Measurements from ENCODE around the gene EHMT2. TPM values are rescaled to one million over a fixed set of nuclear protein-coding genes. Genes with fewer than 3 reads are reported as not detected.

EHMT2 gene
- total and polyA plus RNA-seq, 2 of the 13 experiments (the other 11 are each of a cell fraction or from before 2014, with no cell fraction given), result 55.2 to 69.2 TPM

DNA sequence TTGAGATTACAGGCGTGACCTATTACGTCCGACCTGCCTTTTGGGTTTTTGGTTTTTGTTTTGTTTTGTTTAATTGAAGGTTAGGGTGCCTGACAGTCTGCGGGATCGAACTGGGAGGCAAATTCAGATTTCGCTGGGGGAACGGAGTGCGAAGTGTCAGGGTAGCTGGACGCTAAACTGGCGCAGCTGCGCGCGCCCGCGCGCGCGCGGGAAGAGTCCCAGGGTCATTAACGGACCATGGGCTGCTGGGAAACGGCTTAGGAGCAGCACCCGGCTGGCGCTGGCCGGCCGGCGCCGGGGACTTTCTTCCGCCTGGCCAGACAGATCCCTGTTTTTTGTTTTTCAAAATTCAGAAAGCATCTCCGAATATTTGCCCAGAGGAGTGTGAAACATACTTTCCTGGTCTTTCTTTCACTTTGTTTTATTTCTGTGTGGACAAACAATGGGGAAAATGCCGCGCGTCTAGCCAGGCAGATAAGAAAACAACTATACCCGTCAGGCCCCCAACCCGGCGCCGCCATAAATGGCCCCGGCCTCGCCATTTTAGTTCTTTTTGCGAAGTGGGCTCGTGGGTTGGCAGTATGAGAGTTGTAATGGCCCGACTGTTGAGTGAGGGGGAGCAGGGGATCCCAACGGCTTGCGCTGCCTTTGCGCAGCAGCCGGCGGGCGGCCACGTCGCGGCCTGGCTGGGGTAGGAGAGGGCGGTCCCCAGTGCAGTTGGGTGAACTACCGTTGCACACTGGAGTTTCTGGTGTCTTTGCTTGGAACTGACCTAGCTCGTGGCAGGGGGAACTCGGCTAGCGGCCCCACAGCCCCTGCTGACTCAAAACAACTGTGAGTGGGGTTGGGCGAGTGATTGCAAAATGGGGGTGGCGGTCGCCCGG is 62.9 kb downstream of the EHMT2 start (continued):
- TF ChIP-seq ZNF460 (CRISPR knock-in tag; IDR thresholded peaks at IDR 0.05; ENCODE audit: borderline replicate concordance) (no peak), ZNF382 (CRISPR knock-in tag; IDR thresholded peaks at IDR 0.05; ENCODE audit: borderline replicate concordance) (no peak), SNRNP70 (IDR thresholded peaks at IDR 0.05; ENCODE audit: low read depth, low read length) (no peak), ZNF788 (CRISPR knock-in tag; IDR thresholded peaks at IDR 0.05; ENCODE audit: borderline replicate concordance) (peak; percentile 83; the same call in 1 of the 2 replicates), ZNF660 (CRISPR knock-in tag; IDR thresholded peaks at IDR 0.05; ENCODE audit: borderline replicate concordance, low read depth) (0 out of 2 replicates have a peak, but pooled peaks have one; percentile 73), CCDC6 (CRISPR knock-in tag; IDR thresholded peaks at IDR 0.05) (no peak; the same call in 1 of the 2 replicates), FOXC1 (CRISPR knock-in tag; IDR thresholded peaks at IDR 0.05; ENCODE audit: borderline replicate concordance) (peak; percentile 88), NFE2L1 (CRISPR knock-in tag; IDR thresholded peaks at IDR 0.05; ENCODE audit: borderline replicate concordance) (peak; percentile 43; the same call in 1 of the 2 replicates)
- TF ChIP-seq, protein P1, sequence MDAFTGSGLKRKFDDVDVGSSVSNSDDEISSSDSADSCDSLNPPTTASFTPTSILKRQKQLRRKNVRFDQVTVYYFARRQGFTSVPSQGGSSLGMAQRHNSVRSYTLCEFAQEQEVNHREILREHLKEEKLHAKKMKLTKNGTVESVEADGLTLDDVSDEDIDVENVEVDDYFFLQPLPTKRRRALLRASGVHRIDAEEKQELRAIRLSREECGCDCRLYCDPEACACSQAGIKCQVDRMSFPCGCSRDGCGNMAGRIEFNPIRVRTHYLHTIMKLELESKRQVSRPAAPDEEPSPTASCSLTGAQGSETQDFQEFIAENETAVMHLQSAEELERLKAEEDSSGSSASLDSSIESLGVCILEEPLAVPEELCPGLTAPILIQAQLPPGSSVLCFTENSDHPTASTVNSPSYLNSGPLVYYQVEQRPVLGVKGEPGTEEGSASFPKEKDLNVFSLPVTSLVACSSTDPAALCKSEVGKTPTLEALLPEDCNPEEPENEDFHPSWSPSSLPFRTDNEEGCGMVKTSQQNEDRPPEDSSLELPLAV (CRISPR knock-in tag; conservative IDR thresholded peaks at IDR 0.05; ENCODE audit: low read depth), result no peak
- TF ChIP-seq, protein P2, sequence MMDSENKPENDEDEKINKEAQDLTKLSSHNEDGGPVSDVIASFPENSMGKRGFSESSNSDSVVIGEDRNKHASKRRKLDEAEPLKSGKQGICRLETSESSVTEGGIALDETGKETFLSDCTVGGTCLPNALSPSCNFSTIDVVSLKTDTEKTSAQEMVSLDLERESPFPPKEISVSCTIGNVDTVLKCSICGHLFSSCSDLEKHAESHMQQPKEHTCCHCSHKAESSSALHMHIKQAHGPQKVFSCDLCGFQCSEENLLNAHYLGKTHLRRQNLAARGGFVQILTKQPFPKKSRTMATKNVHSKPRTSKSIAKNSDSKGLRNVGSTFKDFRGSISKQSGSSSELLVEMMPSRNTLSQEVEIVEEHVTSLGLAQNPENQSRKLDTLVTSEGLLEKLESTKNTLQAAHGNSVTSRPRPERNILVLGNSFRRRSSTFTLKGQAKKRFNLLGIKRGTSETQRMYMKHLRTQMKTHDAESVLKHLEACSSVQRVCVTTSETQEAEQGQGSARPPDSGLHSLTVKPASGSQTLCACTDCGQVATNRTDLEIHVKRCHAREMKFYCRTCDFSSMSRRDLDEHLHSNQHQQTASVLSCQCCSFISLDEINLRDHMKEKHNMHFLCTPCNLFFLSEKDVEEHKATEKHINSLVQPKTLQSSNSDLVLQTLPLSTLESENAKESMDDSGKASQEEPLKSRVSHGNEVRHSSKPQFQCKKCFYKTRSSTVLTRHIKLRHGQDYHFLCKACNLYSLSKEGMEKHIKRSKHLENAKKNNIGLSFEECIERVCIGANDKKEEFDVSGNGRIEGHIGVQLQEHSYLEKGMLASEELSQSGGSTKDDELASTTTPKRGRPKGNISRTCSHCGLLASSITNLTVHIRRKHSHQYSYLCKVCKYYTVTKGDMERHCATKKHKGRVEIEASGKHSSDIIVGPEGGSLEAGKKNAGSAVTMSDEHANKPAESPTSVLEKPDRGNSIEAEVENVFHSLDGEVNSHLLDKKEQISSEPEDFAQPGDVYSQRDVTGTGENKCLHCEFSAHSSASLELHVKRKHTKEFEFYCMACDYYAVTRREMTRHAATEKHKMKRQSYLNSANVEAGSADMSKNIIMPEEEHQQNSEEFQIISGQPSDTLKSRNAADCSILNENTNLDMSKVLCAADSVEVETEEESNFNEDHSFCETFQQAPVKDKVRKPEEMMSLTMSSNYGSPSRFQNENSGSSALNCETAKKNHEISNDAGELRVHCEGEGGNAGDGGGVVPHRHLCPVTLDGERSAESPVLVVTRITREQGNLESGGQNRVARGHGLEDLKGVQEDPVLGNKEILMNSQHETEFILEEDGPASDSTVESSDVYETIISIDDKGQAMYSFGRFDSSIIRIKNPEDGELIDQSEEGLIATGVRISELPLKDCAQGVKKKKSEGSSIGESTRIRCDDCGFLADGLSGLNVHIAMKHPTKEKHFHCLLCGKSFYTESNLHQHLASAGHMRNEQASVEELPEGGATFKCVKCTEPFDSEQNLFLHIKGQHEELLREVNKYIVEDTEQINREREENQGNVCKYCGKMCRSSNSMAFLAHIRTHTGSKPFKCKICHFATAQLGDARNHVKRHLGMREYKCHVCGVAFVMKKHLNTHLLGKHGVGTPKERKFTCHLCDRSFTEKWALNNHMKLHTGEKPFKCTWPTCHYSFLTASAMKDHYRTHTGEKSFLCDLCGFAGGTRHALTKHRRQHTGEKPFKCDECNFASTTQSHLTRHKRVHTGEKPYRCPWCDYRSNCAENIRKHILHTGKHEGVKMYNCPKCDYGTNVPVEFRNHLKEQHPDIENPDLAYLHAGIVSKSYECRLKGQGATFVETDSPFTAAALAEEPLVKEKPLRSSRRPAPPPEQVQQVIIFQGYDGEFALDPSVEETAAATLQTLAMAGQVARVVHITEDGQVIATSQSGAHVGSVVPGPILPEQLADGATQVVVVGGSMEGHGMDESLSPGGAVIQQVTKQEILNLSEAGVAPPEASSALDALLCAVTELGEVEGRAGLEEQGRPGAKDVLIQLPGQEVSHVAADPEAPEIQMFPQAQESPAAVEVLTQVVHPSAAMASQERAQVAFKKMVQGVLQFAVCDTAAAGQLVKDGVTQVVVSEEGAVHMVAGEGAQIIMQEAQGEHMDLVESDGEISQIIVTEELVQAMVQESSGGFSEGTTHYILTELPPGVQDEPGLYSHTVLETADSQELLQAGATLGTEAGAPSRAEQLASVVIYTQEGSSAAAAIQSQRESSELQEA (CRISPR knock-in tag; IDR thresholded peaks at IDR 0.05; ENCODE audit: not compliant biosample characterization), result peak; percentile 19
- TF ChIP-seq, protein P3, sequence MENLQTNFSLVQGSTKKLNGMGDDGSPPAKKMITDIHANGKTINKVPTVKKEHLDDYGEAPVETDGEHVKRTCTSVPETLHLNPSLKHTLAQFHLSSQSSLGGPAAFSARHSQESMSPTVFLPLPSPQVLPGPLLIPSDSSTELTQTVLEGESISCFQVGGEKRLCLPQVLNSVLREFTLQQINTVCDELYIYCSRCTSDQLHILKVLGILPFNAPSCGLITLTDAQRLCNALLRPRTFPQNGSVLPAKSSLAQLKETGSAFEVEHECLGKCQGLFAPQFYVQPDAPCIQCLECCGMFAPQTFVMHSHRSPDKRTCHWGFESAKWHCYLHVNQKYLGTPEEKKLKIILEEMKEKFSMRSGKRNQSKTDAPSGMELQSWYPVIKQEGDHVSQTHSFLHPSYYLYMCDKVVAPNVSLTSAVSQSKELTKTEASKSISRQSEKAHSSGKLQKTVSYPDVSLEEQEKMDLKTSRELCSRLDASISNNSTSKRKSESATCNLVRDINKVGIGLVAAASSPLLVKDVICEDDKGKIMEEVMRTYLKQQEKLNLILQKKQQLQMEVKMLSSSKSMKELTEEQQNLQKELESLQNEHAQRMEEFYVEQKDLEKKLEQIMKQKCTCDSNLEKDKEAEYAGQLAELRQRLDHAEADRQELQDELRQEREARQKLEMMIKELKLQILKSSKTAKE (CRISPR knock-in tag; IDR thresholded peaks at IDR 0.05; ENCODE audit: borderline replicate concordance), result no peak; the same call in none of the 2 replicates
- TF ChIP-seq, protein P4, sequence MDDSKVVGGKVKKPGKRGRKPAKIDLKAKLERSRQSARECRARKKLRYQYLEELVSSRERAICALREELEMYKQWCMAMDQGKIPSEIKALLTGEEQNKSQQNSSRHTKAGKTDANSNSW (CRISPR knock-in tag; IDR thresholded peaks at IDR 0.05; ENCODE audit: borderline replicate concordance), result peak; percentile 76; the same call in 1 of the 2 replicates

Data from HepG2 (cell line).